Measurements from ENCODE around the gene SLC17A2. TPM values are rescaled to one million over a fixed set of nuclear protein-coding genes. Genes with fewer than 3 reads are reported as not detected.

The SLC17A2 gene, protein sequence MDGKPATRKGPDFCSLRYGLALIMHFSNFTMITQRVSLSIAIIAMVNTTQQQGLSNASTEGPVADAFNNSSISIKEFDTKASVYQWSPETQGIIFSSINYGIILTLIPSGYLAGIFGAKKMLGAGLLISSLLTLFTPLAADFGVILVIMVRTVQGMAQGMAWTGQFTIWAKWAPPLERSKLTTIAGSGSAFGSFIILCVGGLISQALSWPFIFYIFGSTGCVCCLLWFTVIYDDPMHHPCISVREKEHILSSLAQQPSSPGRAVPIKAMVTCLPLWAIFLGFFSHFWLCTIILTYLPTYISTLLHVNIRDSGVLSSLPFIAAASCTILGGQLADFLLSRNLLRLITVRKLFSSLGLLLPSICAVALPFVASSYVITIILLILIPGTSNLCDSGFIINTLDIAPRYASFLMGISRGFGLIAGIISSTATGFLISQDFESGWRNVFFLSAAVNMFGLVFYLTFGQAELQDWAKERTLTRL
- polyA plus RNA-seq (ENCODE audit: insufficient read length), result not detected

- no peak for DNase-seq (ENCODE audit: low read depth)
Measured at GRCh38 chr6:25930532-25931410, at the start of gene SLC17A2. TSS of gene SLC17A2 (minus strand) at chr6:25930691. CDS start at chr6:25925796, 4,895 bp downstream.

DNA sequence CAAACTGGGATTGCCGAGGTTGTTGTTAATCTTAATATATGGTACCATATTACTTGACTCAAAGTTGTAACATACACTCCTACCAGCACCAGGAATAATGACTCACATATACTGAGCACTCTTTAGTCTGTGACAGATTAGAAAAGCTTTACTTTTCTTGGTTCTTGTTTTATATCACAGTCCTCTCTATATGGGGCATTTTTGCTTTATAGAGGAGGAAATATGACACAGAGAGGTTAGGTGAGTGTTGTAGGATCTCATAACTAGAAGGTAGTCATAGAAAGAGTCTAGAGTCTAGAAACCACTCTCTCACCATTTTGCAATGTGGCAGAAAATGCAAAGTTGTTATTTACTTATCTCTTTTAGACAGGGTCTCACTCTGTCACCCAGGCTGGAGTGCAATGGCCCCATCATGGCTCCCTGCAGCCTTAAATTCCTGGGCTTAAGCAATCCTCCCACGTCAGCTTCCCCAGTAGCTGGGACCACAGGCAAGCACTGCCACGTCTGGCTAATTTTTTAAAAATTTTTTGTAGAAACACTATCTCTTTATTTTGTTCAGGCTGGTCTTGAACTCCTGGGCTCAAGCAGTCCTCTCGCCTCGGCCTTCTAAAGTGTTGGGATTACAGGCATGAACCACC, 45.6 kb upstream of the SLC17A2 start:
- DNase-seq (ENCODE audit: low read depth), result no peak

GRCh38 chr6:25973923-25974555, 43.5 kb upstream of the SLC17A2 start:
- no peak for DNase-seq (ENCODE audit: low read depth)

GRCh38 chr6:25972902-25973301, 42.4 kb upstream of the SLC17A2 start:
- DNase-seq (ENCODE audit: low read depth), result no peak

GRCh38 chr6:25972128-25972527, 41.6 kb upstream of the SLC17A2 start:
- no peak for DNase-seq (ENCODE audit: low read depth)

DNA sequence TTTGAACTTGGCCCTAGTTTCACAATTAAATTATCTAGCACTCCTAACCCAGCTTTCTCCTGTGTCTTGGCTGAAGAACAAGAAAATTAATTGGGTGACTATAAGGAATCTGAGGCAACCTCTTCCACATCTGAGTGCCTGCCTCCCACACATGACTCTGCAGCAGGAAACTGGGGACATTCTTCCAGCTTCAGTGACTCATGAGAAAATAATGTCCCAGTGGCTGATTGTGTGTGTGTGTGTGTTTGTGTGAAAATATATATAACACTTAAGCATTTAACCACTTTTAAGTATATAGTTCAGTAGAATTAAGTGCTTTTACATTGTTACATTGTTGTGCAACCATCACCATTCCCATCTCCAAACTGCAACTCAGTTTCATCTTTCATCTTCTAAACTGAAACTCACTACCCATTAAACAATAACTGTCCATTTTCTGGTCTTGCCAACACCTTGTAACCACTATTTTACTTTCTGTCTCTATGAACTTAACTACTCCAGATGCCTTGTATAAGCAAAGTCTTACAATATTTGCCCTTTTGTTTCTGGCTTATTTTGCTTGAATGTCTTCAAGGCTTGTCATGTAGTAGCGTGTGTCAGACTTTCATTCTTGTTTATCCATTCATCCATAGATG, 40.8 kb upstream of the SLC17A2 start:
- DNase-seq (ENCODE audit: low read depth), result no peak

- DNase-seq (ENCODE audit: low read depth), result no peak
Measured at GRCh38 chr6:25968769-25969168, 38.3 kb upstream of the SLC17A2 start.

DNA sequence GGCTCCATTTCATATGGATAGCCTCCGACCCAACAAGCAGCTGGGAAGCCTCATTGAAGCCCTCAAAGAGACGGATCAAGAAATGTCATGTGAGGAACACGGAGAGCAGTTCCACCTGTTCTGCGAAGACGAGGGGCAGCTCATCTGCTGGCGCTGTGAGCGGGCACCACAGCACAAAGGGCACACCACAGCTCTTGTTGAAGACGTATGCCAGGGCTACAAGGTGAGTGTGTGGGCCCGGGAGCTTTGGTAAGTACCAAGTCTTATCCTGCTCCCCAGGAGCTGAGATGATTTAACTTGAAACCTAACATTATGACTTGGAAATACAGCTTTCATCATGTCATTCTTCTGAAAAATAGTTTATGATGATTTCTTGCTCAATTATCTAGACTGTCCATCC, 36.2 kb upstream of the SLC17A2 start:
- no peak for DNase-seq (ENCODE audit: low read depth)

DNA sequence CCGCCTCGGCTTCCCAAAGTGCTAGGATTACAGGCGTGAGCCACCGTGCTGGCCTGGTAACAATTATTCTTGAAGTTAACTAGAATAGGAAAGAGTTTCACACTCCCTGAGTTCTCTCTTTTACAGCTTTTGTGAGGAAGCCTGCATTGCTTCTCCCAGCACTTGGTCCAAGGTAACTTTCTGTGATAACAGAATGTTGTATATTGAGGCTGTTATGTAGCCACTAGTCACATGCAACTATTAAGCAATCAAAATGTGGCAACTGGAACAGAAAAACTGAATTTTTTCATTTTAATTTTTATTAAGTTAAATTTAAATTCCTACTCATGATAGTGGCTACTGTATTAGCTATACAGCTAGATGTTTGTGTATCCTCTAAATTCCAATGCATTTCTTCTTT, 34.6 kb upstream of the SLC17A2 start:
- no peak for DNase-seq (ENCODE audit: low read depth)

DNA sequence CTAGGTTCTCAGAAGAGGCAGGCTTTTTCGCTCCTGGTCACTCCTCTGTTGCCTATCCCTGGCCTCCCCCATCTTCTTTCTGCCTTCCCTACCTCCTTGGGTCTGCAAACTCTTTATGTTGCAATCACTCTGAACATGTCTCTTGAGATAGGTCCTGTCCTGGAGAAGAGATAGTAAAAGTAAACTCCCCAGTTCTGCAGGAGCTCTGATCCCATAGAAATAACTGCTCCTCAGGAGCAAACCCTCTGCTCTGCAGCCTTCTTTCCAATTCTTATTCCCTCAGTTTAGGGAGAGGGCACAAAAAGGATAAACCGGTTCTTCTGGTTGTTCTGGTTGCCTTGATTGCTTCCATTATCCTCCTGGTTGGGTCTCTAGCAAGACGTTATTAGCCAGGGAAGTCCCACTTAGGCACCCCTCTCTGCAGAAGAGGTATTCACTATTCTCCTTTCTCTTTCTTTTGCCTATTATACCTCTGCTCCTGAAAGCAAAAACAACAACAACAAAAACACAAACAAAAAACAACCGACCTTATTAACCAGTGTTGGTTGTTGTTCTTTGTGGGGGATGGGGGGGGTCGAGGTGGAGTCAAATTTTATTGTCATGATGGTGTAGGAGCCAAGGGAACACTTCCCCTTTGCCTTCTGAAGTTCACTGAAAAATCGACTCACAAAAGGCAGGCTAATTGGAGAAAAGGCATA, 33.1 kb upstream of the SLC17A2 start:
- DNase-seq (ENCODE audit: low read depth), result no peak

DNA sequence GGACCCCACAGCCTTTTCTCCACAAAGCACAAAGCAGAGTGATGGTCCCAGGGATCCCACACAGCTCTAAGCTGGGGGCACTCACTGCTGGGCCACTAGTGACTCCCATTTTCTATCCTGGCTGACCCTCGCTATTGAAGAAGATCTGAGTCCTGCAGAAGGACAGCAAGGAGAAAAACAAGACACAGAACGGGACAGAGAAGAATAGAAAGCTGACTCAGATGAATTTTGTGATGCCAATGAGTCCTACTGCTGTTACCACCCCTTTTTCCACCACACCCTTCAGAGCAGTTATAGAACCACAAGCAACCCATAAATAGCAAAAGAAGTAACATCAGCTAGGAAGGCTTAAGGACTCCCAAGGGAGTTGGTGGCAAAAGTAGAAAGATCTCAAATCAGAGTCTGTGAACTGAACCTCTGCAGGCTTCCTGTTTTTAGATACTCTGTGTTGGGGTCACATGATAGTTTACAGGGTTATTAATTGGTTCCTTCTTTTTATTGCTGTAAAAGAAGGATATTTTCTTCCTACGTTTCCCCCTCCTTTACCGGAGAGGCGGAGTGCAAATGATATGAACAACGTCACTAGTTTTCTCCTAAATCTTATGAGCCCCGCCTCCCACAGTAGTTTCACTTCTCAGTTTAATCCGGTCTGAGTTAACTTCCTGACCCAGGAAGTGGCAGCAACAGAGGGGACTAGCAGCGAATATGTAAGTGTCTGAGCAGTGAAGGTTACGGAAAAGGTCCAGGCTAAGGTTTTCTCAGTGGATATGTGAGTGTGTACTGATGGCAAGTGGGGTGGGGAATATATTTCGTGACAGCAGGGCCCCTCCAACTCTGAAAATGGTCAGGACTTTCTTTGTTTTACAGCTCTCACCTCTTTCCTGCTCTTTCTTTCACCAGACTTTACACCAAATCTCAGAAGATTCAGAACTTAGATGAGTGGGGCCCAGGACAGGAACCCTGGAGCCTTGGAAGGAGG, 31.9 kb upstream of the SLC17A2 start, which contains the start of gene TRIM38:
Gene TRIM38, plus strand, starts transcription at position 654 of the 979 bp plus-strand sequence. CDS start 3,721 bp downstream, outside the sequence.
- DNase-seq (ENCODE audit: low read depth), result peak; percentile 91

- no peak for DNase-seq (ENCODE audit: low read depth)
Measured at GRCh38 chr6:25961619-25962148, 31.2 kb upstream of the SLC17A2 start.

- DNase-seq (ENCODE audit: low read depth), result no peak
Measured at GRCh38 chr6:25960734-25961133, 30.2 kb upstream of the SLC17A2 start.

DNA sequence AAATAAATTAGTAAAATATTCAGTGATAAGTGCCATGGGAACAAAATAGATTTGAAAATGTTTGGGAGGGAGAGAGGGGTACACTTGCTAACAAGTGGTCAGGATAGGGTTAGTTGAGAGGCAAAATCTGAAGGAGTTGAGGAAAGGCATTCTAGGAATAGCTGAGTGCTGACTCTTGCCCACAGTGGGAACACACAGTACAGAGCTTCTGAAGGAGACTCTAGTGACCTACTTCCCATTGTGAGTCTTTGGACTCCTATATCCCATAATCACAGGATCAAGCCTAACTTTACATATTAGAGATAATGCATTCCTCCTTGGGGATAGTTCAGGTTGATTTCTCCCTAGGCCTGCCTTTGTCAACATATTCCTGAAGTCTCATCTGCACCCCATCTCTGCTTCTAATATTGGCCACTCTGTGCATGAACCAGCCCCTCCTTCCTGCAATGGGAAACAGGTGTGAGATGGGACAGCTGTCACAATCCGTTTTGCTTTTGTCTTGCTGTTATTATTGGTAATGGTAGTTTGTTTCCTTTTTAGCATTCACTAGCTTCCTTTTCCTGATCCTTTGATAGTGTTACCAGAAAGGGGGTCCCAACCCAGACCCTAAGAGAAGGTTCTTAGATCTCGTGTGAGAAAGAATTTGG, 29.5 kb upstream of the SLC17A2 start:
- DNase-seq (ENCODE audit: low read depth), result no peak

GRCh38 chr6:25958700-25959162, 28.2 kb upstream of the SLC17A2 start:
- DNase-seq (ENCODE audit: low read depth), result no peak

GRCh38 chr6:25956226-25956625, 25.7 kb upstream of the SLC17A2 start:
- no peak for DNase-seq (ENCODE audit: low read depth)

DNA sequence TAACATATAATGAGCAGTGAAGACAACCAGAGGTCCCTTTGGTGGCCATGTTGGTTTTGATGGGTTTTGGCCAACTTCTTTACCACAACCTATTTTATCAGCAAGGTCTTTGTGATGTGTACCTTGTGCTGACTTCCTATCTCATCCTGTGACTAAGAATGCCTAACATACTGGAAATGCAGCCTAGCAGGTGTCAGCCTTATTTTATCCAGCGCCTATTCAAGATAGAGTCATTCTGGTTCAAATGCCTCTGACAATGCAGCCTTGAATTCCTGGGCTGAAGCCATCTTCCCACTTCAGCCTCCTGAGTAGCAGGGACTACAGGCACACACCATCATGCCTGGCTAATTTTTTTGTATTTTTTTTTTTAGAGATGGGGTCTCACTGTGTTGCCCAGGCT, 24.3 kb upstream of the SLC17A2 start:
- DNase-seq (ENCODE audit: low read depth), result no peak

DNA sequence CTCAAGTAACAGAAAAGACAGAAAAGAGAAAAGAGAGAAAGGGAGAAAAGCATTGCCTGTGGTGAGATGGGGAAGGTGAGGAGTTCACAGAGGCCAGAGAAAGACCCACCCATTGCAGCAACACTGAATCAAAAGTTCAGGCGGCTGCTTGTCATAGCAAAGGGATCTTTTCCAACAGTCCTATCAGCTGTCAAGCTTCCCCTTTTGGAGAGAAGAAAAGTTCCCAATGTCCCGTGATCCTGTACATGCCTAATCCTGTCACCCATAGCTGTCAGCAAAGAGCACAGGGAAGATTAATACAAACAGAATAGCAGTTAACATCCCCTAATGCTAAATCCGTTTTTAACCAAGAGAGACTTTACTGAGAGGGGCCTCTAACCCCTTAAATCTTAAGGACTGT, 23.2 kb upstream of the SLC17A2 start:
- no peak for DNase-seq (ENCODE audit: low read depth)

Measured in forelimb muscle (tissue), 1 donor.